OCI-M2 (cell line): ENCODE measurements around the gene APOL5.
"Not testable (repeated sequence)": the region's sequence is repeated elsewhere in the genome, so short reads cannot be mapped to it uniquely, and the experiment has no call there.

Experiments used
- DNase-seq: peaks from one replicate; lab custom pipeline; 2025; ENCODE audit not compliant: unreplicated experiment; lab: John Stamatoyannopoulos, UW

APOL5 gene

DNA sequence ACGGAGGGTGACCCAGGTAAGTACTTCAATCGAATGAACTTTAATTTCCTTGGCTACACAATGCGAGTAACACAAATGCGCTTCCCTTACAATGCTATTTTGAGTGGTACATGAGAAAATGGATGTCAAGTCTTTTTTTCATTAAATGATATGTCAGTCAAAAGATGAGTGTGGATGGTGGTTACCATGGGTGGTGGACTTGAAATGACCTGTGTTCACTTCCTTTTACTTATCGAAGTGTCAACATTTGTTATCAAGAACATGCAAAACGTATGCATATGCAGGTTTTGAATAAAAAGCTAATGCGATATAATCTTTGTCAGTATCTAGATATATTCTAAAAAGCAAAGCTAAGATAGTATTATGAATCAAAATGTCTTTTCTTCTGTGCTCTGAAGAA is 8.8 kb upstream of the APOL5 start:
- DNase-seq, result no peak

DNA sequence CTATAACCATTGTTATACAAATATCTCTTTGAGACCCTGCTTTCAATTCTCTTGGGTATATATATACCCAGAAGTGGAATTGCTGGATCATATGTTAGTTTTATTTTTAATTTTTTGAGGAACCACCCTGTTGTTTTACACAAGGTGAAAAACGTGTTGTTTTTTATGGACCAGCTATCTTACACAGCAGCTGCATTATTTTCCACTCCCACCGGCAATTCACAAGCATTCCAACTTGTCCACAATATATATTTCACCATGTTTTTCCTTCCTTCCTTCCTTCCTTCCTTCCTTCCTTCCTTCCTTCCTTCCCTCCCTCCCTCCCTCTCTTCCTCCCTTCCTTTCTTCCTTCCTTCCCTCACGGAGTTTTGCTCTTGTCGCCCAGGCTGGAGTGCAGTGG is 6.3 kb upstream of the APOL5 start:
- DNase-seq, result no peak

DNA sequence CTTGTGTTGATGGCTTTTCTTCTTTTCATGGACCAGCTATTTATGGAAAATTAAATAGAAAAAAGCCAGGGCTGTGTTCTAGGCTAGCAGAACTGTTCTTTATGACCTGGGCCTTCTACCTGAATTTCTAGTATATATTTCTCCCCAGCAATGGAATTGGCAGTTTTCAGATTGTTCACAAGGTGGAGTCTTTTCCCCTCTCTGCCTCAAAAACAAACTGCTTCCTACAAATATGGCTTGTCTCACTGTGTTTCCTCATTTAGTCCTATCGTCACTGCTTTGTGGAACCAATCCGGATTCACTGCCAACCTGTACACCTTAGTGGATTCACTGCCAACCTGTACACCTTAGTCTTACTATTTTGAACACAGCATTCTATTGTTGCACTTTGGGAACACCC is 5.0 kb upstream of the APOL5 start:
- no peak for DNase-seq

DNA sequence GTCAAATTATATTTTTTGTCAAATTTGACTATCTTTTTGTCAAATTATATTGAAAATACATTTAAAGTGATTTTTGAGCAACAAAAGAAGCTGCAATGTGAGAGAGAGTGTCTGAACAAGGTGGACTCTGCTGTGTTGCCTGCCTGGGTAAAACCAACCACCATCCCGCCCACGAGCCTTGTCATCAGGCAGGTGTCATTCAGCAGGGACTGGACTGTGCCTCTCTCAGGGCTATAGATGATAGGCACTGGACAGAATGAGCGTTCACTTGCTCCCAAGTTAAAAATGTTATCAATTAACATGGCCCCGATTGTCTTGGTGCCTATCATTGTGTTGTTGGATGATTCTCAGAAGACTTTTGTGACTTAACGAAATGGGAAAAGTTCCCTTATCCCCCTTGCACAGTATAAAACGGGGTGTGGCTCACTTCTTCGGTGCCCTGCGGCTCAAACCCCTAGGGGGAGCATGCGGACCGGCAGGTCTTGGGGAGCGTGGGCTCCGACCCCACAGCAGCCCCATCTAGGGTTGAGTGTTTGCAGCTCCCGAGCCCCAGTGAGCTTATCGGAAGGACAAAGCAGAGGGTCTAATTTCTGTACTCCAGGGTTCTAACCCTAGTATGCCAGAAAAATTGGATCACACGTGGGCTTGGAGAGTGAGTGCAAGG is 1.7 kb downstream of the APOL5 start:
- no peak for DNase-seq

DNA sequence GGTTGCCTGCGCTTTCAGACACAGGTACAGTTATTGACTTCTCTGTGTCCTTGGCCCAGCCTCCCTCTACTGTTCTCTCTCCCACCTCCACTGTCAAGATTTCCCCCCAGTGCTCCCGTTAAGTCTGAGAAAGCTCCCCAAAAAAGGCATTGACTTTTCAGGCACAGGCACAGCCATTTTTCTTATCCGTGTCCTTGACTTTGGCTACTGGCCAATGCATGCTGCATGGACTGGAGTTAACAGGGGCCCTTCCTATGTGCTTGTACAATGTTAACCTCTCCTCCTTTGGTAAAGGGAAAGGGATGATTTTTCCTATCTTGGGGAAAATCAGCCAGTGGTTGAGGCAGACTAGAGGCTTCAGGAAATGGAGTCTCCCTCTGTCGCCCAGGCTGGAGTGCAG is 4.3 kb downstream of the APOL5 start:
- no peak for DNase-seq

DNA sequence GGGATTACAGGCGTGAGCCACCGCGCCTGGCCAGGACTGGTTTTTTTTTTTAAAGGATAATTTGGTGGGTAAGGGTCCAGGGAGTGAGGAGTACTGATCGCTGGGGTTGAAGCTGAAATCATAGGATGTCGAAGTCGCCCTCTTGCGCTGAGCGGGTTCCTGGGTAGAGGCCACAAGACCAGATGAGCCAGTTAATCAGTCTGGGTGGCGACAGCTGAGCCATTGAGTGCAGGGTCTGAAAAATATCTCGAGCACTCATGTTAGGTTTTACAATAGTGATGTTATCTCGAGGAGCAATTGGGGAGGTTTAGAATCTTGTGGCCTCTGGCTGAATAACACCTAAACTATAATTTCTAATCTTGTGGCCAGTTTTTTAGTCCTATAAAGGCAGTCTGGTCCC is 7.8 kb downstream of the APOL5 start:
- no peak for DNase-seq

DNA sequence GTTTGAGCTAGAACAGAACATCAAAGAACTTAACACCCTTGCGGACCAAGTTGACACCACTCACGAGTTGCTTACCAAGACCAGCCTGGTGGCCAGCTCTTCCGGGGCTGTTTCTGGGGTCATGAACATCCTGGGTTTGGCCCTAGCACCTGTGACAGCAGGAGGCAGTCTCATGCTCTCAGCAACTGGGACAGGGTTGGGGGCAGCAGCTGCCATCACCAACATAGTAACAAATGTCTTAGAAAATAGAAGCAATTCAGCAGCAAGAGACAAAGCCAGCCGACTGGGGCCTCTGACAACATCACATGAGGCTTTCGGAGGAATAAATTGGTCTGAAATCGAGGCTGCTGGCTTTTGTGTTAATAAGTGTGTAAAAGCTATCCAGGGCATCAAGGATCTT is 8.7 kb downstream of the APOL5 start:
- DNase-seq, result no peak

DNA sequence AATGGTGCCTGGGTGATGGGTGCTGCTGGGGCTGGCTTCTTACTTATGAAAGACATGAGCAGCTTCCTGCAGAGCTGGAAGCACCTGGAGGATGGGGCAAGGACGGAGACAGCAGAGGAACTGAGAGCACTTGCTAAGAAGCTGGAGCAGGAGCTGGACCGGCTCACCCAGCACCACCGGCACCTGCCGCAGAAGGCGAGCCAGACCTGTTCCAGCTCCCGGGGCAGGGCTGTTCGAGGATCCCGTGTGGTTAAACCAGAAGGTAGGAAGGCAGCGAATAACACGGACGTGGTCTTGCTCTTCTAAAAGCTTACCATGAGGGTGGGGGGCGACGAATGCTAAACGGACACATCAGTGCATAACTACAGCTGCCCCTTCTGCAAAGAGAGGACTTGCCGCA is 9.3 kb downstream of the APOL5 start:
- DNase-seq, result no peak

DNA sequence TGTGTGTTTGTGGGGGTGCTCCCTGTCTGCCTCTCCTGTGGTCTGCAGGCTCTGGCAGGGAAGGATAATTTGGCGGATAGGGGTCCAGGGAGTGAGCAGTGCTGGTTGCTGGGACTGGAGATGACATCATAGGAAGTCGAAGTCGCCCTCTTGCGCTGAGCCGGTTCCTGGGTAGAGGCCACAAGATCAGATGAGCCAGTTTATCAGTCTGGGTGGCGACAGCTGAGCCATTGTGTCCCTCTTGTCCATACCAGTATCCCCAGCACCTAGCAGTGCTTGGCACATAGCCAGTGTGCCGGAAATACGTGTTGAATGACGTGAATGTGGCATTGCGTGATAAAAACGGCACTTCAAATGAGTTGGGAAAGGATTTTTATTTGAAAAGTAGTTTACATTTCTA is 9.8 kb downstream of the APOL5 start:
- DNase-seq, result no peak

DNA sequence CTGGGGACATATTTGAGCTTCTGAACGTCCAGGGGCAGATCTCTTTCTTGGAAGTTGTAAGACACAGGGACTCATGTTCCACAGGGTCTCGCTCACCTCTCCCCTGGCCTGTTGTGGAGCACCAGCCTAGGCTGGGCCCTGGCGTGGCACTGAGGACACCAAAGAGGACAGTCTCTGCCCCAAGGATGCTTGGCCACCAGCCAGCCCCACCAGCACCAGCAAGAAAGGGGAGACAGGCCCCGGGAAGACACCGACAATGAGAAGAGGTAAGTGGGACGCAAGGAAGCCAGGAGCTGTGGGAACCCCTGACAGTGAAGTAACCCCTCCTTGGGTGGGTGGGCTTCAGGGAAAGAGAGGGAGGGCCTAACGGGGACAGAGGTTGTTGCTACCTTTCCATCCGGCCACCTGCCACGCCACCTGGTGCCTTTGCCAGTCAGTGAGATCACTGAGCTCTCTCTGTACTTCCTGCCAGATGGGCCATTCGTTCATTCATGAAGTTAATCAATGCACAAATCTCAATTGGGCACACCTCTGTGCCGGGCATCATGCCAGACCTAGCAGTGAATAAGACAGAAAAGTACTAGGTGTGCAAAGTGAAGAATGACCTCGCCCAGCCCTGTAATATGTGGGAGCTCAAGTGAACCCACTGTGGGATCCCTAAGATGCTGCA is 11.1 kb downstream of the APOL5 start:
- DNase-seq, result no peak

DNA sequence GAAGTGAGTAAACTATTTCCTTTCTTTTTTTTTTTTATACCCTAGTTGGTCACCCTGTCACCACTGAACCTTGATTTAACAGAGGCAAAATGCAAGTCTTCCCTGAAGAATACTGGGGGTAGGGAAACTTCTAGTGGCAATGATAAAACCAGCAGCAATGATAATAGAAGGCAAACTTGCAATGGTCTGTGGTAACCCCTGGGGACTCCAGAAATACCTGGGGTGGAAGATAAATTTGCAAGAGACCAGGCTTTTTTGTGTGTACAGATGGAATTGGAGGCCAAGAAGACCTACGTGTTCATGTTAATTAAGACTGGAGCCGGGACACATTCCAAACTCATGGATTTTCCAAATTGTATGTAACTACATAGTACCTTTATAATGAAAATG is 11.6 kb downstream of the APOL5 start:
- no peak for DNase-seq

DNA sequence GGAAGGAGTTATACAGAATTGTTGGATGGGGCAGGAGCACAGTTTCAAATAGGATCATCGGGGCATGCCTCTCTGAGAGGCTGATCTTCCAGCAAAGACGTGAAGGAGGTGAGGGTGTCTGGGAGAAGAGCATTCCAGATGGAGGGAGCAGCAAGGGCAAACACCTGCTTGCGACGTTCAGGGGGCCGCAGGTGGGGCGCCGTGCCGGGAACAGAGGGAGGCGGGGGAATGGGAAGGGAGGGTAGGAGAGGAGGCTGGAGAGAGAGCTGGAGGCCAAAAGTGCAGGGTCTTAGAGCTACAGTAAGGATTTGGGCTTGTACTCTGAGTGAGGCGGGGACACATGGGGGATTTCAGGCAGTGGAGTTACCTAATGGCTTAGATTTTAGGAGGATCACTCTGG is 13.6 kb downstream of the APOL5 start:
- DNase-seq, result no peak

DNA sequence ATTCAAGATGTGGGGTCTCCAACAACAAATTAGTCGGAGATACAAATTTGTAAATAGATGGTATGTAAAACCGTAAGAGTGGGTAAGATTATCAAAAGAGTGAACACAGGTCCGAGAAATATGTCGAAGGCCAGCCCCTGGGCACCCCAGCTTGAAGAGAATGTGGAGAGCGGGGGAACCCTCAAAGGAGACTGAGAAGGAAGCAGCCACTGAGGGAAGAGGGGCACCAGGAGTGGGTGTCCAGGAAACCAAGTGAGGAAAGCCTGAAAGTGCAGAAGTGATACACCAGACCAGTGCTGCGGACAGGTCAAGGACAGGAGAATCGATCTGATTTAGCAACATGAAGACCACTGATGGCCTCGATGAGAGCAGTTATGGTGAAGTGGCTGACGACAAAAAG is 14.4 kb downstream of the APOL5 start:
- DNase-seq, result no peak

DNA sequence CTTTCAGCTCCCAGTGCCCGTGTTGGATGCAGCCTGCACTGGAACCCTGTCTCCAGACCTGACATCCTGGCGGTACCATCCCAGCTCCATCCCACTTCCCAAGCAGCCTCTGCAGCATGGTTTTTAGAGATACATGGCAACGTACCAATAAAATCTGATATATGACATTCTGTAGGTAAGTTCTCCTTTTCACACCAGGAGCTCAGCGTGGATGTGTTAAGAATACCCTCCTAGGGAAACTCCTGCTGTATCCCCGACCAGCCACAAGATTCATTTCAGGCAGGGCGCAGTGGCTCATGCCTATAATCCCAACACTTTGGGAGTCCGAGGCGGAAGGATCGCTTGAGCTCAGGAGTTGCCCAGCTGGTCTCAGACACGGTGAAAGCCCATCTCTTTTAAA is 15.4 kb downstream of the APOL5 start:
- no peak for DNase-seq

DNA sequence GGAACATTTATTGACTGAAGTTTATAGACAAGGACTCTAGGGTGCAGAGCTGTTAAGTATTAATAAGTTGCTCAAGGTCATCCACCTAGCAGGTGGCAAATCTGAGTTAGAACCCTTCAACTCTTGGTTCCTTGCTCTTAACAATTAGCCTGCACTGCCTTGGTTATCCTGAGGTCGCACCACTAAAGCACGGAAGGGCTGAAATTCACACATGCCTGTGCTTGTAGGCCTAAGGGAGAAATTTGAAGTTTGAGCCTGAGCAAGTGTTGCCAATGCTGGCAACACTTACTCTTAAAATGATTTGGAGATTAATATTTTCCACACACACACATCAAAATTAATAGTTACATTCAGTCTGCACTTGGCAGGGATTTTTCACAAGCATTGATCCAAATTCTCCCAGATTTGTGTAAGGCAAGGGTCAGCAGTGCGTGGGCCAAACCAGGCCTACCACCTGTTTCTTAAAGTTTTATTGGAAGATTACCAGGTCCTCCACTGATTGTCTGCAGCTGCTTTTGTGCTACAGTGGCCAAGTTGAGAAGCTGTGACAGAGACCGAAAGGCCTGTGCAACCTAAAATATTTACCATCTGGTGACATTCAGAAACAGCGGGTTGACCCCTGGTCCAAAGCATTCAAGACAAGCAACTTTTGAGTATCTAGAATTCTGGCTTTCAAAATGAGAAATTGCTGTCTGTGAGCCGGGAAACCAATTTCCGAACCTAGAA is 16.3 kb downstream of the APOL5 start:
- no peak for DNase-seq

DNA sequence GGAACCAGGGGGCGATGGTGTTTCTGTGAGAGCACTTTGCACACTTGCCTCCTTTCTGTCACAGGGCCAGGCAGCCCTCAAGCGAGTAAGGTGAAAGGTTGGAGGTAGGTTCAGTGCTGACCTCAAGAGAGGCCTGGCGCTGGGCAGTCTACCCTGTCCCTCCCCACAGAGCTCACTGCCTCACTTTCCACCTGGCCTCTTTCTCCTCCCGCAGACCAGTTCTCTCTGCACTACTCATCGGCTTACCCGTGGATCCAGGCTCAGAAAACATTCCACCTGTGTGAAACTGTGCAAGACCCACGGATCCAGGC is 16.8 kb downstream of the APOL5 start:
- no peak for DNase-seq

DNA sequence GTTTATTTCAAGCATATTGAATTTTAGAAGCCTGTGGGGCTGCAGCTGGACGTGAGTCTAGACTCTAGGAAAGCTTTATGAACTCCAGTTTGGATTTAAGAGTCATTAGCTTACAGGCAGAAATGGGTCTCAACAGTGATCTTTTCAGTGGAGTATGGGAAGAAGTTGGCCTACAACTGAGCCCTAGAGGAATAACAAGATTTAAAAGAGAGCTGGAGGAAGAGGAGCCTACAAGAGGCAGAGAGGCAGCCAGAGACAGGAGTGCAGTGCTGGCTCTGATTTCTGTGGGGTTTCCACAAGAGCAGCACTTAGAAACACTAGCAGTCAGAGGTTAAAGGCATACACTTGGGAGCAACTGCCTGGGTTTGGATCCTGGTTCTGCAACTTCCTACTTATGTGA is 17.9 kb downstream of the APOL5 start:
- no peak for DNase-seq

DNA sequence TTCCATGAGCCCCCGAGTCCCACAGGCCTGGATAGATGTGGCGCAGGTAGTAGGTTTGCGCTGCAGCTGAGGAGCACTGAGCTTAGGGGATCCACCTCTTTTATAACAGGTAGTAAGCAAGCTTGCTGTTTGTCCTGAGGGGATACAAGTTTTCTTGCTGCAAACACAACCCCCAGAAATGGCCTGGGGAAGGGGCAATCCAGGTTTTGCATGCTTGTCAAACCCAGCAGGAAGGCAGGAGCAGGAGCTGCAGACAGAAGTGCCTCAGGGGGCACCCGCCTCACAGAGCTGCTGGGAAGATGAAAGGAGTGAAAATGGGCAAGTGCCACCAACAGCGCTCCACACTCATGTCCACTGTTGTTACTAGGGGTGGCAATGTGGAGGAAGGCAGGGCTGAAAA is 18.5 kb downstream of the APOL5 start:
- no peak for DNase-seq

DNA sequence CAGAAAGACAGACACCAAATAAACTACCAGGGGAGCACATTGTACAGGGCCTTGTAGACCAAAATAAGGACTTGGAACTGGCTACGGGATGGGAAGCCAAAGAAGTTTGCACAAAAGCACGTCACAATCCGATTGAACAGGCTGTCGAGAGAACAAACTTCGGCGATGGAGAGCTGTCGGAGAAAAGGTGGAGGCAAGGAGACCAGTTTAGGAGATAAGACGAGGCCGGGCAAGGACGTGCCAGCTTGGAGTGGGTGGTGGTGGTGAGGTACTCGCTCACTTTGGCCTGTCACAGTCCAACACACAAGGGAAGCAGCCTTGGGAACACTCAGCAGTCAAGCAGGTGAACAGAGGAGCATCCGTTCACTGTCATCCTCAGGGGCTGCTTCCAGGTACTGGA is 19.0 kb downstream of the APOL5 start:
- DNase-seq, result no peak

DNA sequence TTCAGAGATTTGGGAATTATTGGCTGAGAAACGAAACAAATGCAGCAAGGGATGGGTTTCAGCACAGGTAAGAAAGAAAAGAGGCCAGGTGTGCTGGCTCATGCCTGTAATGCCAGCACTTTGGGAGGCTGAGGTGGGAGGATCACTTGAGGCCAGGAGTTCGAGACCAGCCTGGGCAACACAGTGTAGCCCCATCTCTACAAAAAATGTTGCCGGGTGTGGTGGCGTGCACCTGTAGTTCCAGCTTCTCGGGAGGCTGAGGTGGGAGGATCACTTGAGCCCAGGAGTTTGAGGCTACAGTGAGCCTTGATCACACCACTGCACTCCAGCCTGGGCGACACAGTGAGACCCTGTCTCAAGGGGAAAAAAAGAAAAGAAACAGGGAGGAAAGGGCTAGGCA is 20.2 kb downstream of the APOL5 start:
- DNase-seq, result not testable (repeated sequence)

DNA sequence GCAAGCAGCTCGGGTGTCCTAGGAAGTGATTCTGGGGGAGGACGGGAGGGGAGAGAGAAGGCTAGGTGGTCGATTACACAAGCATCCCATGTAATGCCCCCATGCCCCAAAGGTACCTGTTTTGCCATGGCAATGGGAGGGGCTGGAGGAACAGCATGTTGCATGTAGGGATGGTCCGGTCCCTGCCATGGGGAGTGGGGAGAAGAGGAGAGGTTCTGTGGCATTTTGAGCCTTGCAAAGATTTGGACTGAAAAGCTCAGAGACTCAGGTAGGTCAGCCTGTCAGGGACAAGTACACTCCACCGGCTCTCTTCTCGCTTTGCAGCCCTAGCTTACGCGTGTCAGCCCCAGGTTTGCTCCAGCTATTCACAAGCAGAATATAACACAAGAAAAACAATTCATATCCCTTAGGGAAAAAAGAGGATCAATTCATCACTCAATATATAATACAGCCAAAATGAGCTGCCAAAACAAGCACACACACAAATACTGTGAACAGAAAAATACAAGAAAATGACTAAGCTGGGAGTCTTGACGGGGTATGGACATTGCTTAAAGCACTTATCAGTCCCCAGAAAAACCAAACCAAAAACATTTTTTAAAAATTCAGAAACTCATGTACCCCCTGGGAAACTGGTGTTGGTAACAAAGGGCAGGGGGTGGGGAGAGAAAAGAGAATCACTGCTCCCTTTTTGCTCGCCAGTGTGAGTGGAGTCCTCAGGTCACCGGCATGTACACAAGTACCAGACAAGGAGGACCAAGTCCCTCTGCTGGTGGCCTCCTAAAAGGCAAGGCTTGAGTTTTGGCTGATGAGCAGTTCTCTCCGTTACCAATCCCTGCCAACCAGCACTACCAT is 21.6 kb downstream of the APOL5 start:
- no peak for DNase-seq

DNA sequence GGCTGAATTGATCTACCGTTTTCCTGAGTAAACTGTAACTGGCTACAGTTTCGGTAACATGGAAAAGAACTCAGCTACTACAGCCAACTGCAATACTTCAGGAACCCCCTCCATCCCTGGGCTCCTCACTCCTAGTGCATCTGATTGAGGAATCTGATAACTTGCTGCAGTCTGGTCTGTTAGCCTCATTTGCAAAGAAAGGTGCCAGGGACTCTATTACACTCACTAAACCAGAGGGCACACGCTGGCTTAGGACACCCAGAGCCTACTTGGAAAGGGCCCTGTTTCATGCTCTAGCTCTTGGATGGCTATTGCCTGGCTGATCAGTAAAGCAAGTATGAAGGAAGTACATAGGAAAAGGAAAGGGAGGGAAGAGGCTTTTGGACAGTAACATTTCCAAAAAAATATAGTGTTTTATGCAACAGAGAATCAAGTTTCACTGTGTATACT is 22.3 kb downstream of the APOL5 start:
- no peak for DNase-seq
